C4-2B (cell line): Measurements from ENCODE around the gene RBBP5.
A peak's percentile ranks its signal among the peaks of the same experiment; 100 is the strongest.

Experiments used
- H3K27ac ChIP-seq: fragments of 450-650 bp; 2 replicates; pipeline ENCODE4 v1.5.1; 2017
- CTCF ChIP-seq: fragments of 450-650 bp; conservative IDR thresholded peaks from 2 replicates; pipeline ENCODE4 v1.5.1; 2017; ENCODE audit warnings: mild to moderate bottlenecking
- ZFX ChIP-seq: fragments of 450-650 bp; IDR thresholded peaks from 2 replicates; pipeline ENCODE4 v1.6.1; 2017

RBBP5 gene

GRCh38 chr1:205077934-205078311 lies 43.9 kb downstream of the RBBP5 start:
- no peak overlapping the region for H3K27ac ChIP-seq
- TF ChIP-seq CTCF: no peak
- no peak for TF ChIP-seq ZFX

- no peak overlapping the region for H3K27ac ChIP-seq
- no peak for TF ChIP-seq ZFX
- TF ChIP-seq CTCF: no peak
Measured at GRCh38 chr1:205077158-205077933, 44.4 kb downstream of the RBBP5 start.

GRCh38 chr1:205076245-205076761 lies 45.5 kb downstream of the RBBP5 start:
- no peak for TF ChIP-seq ZFX
- no peak for TF ChIP-seq CTCF
- peak overlapping the region; percentile 2; the same call in 1 of the 2 replicates for H3K27ac ChIP-seq

GRCh38 chr1:205075642-205076155 lies 46.1 kb downstream of the RBBP5 start:
- 0 out of 2 replicates have a peak overlapping the region, but pooled peaks have one; percentile 2 for H3K27ac ChIP-seq
- TF ChIP-seq CTCF (no peak), ZFX (no peak)

GRCh38 chr1:205074513-205074912 lies 47.3 kb downstream of the RBBP5 start:
- TF ChIP-seq CTCF (no peak), ZFX (no peak)

GRCh38 chr1:205074084-205074483 lies 47.7 kb downstream of the RBBP5 start:
- no peak overlapping the region for H3K27ac ChIP-seq
- TF ChIP-seq CTCF (no peak), ZFX (no peak)

More at GRCh38 chr1:205074513-205074912, 47.3 kb downstream of the RBBP5 start:
- no peak overlapping the region for H3K27ac ChIP-seq

- H3K27ac ChIP-seq: no peak overlapping the region
- no peak for TF ChIP-seq ZFX
- no peak for TF ChIP-seq CTCF
Measured at GRCh38 chr1:205073511-205073910, 48.3 kb downstream of the RBBP5 start.
